Erythroblast (primary cell): ENCODE measurements around the gene FXYD2.

Source experiments
- GATA1 ChIP-seq: IDR thresholded peaks from 2 replicates; pipeline ENCODE4 v1.6.1; 2011; ENCODE audit warnings: low read depth, mild to moderate bottlenecking, control low read depth, low read length, moderate library complexity
- POLR2A ChIP-seq: IDR thresholded peaks from 2 replicates; pipeline ENCODE4 v1.6.1; 2011; ENCODE audit warnings: mild to moderate bottlenecking, low read length

- TF ChIP-seq POLR2A (no peak), GATA1 (no peak)
These were observed 47.9 kb upstream of the FXYD2 start for GRCh38 chr11:117872420-117872961.
